IPS DF 19.7 (cell line): ENCODE data around the gene POGK.

ENCODE experiments used
- DNase-seq: peaks from one replicate; pipeline ENCODE4 v3.0.0-alpha.2; 2013; ENCODE audit warnings: low read depth, low spot score

Gene POGK

DNA sequence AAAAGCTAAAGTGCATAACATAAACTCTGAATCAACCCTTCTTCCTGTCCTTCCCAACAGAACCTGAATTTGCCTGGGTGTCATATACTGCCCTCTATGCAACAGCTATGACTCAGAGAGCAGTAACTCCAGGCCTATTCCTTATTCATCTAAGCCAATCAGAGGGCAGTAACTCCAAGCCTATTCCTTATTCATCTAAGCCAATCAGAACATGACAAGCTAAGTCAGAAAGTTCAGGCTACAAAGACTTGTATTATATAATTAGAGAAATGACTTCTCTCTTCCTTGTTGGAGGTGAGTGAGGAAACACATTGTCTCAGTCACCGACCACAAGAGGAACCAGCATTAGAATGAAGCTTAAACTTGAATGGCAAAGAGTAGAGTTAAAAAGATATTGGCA is 63.0 kb downstream of the POGK start:
- DNase-seq: no peak

- no peak for DNase-seq
Measured at GRCh38 chr1:166903232-166903631, 64.0 kb downstream of the POGK start.

DNA sequence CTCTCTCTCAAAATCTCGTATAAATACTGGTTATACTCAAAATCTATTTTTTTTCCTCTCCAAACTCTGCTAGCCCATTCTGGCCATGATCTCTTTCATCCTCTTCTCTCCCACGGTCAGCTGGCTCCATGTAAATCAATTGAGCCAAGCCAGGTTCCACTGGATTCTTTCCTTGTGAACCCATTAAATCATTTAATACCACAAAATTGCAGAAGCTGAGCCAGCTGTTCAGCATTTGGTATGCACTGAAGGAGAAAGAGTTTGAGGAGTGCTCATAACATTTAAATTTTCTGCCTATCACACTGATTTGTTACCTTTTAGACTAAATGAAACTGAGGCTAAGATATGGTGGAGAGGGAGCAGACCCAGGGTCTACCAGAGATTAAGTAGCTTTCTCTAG is 65.9 kb downstream of the POGK start:
- DNase-seq: no peak

GRCh38 chr1:166905900-166906299 is 66.6 kb downstream of the POGK start:
- no peak for DNase-seq
